MM.1S (cell line): ENCODE data around the gene DKK3.

Experiments
- DNase-seq: peaks from one replicate; pipeline ENCODE4 v3.0.0-alpha.2; 2015
- H2AFZ ChIP-seq: fragments of 300-600 bp; sonication (generic); 2 replicates; pipeline ENCODE4 v1.6.0; 2016; ENCODE audit warnings: antibody characterized with exemption, low read length
- H3F3A ChIP-seq: fragments of 300-600 bp; sonication (generic); 2 replicates; pipeline ENCODE4 v1.6.1; 2016; ENCODE audit warnings: mild to moderate bottlenecking, antibody characterized with exemption, low read length, moderate library complexity, mixed read lengths; ENCODE audit not compliant: insufficient read depth
- H3K27ac ChIP-seq: fragments of 300-600 bp; sonication (generic); 2 replicates; pipeline ENCODE4 v1.5.1; 2016; ENCODE audit warnings: mild to moderate bottlenecking, low read length
- H3K27me3 ChIP-seq: fragments of 300-600 bp; sonication (generic); replicated peaks from 2 replicates; pipeline ENCODE4 v1.6.0; 2016; ENCODE audit warnings: low read length; ENCODE audit not compliant: insufficient read depth
- H3K36me3 ChIP-seq: fragments of 300-600 bp; sonication (generic); replicated peaks from 2 replicates; pipeline ENCODE4 v1.6.1; 2016; ENCODE audit warnings: mild to moderate bottlenecking, low read length, mixed read lengths; ENCODE audit not compliant: insufficient read depth
- H3K4me1 ChIP-seq: fragments of 300-600 bp; sonication (generic); 2 replicates; pipeline ENCODE4 v1.6.1; 2016; ENCODE audit warnings: low read length, mixed read lengths
- H3K4me2 ChIP-seq: fragments of 300-600 bp; sonication (generic); 2 replicates; pipeline ENCODE4 v1.6.0; 2016; ENCODE audit warnings: low read depth, low read length
- H3K4me3 ChIP-seq: fragments of 300-600 bp; sonication (generic); 2 replicates; pipeline ENCODE4 v1.5.1; 2016; ENCODE audit warnings: low read length, mixed read lengths
- H3K79me2 ChIP-seq: fragments of 300-600 bp; sonication (generic); 2 replicates; pipeline ENCODE4 v1.6.1; 2016; ENCODE audit warnings: mixed run types, low read length, mixed read lengths
- H3K9ac ChIP-seq: fragments of 300-600 bp; sonication (generic); 2 replicates; pipeline ENCODE4 v1.6.1; 2016; ENCODE audit warnings: low read length, mixed read lengths
- H3K9me2 ChIP-seq: fragments of 300-600 bp; sonication (generic); replicated peaks from 2 replicates; pipeline ENCODE4 v1.6.1; 2016; ENCODE audit warnings: mild to moderate bottlenecking, low read length, mixed read lengths; ENCODE audit not compliant: insufficient read depth
- H3K9me3 ChIP-seq: fragments of 300-600 bp; sonication (generic); replicated peaks from 2 replicates; pipeline ENCODE4 v1.6.1; 2016; ENCODE audit warnings: mild to moderate bottlenecking, low read length, mixed read lengths; ENCODE audit not compliant: insufficient read depth
- H4K20me1 ChIP-seq: fragments of 300-600 bp; sonication (generic); 2 replicates; pipeline ENCODE4 v1.6.1; 2016; ENCODE audit warnings: mild to moderate bottlenecking, low read length, moderate library complexity, mixed read lengths; ENCODE audit not compliant: insufficient read depth
- EZH2 ChIP-seq: fragments of 300-600 bp; sonication (generic); optimal IDR thresholded peaks from 2 replicates; pipeline ENCODE3; 2017; ENCODE audit warnings: low read depth, mild to moderate bottlenecking, antibody characterized with exemption, low read length, mixed read lengths
- EZH2phosphoT487 ChIP-seq: fragments of 300-600 bp; sonication (generic); IDR thresholded peaks from 2 replicates; pipeline ENCODE4 v1.6.1; 2018; ENCODE audit warnings: antibody characterized with exemption, low read length
- TF ChIP-seq, protein P1 (sequence below): fragments of 300-600 bp; sonication (generic); IDR thresholded peaks from 2 replicates; pipeline ENCODE4 v1.5.1; 2016; ENCODE audit warnings: antibody characterized with exemption, low read length, mixed read lengths

DKK3 gene

DNA sequence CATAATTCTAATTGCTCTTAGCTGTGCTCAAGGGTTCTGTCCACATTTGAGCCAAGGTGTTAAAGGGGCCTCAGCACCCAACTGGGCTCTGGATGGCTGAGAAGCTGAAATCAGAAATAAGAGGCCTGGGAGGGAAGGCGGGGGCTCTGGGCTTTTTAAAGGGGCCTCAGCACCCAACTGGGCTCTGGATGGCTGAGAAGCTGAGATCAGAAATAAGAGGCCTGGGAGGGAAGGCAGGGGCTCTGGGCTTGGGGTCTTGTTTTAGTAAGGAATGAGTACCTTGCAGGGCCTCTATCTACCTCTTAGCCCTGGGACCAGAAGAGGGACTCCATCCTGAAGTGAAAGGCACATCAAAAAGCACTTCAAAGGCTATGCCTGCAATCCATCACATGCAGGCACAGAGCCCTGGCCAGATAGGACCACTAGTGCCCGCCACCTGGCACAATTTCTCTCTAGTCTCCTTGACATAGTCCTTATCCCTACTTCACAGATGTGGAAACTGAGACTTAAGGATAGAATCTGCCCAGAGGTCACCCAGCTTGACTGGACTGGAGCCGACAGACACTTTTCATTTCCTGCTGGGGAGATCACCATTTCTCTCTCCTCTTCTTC is 35.6 kb downstream of the DKK3 start:
- Histone ChIP-seq H3K4me2 (no peak overlapping the region), H3F3A (no peaks in the 10 kb centered on the region), H3K9ac (no peak overlapping the region), H3K9me3 (no peaks in the 10 kb centered on the region), H3K36me3 (no peaks in the 10 kb centered on the region), H2AFZ (no peak overlapping the region), H3K27me3 (no peaks in the 10 kb centered on the region), H3K9me2 (no peaks in the 10 kb centered on the region), H3K4me3 (no peak overlapping the region), H3K4me1 (no peaks in the 10 kb centered on the region), H3K27ac (no peak overlapping the region), H4K20me1 (no peaks in the 10 kb centered on the region), H3K79me2 (no peaks in the 10 kb centered on the region)
- no peak for TF ChIP-seq EZH2phosphoT487
- DNase-seq, result no peak

DNA sequence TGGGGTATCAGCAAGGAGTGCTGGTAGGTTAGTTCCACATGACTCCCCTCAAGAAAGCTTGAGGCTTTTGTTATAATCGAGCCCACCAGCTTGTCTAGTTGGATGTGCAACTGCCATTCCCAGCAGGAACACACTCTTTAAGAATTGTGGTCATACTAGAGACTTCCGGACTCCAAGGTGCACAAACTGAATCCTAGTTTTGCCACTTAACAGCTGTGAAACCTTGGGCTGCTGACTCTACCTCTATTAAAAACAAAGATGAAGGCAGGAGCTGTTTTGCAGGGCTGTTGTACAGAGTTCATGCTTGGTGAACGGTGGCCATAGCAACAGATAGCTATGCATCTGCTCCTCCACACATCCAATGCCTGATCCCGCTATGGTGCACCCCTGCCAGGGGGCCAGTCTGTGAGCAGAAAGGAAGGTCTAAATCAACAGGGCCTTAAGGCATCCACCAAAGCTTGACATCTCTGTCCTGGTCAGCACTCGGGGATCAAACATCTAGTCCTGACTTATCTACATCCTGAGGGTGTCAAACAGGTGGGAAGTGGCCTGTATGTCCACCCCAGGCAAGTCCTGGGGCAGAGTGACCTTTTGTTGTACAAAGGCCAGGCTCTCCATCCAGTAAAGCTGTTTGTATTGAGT is 36.4 kb downstream of the DKK3 start:
- Histone ChIP-seq H3K27me3 (no peaks in the 10 kb centered on the region), H3K27ac (no peak overlapping the region)

DNA sequence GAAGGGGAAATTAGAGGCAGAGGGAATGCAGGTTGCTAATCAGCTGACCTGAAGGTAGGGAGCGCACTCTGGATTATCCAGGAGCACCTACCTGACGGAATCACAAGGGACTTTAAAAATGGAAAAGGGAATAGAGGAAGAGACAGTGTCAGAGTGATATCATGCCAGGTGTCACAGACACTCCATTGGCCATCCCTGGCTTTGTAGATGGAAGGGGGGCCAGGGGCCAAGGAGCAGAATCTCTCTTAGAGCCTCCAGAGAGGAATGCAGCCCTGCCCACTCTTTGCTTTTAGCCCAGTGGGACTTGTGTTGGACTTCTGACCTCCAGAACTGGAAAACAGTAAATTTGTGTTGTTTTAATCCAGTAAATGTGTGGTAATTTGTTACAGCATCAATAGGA is 37.9 kb downstream of the DKK3 start:
- Histone ChIP-seq H3K4me3 (no peak overlapping the region), H3F3A (no peaks in the 10 kb centered on the region), H3K9me3 (no peaks in the 10 kb centered on the region), H3K36me3 (no peaks in the 10 kb centered on the region), H3K27ac (no peak overlapping the region), H3K79me2 (no peaks in the 10 kb centered on the region), H3K4me2 (no peak overlapping the region), H3K4me1 (no peaks in the 10 kb centered on the region), H3K27me3 (no peaks in the 10 kb centered on the region), H3K9ac (no peak overlapping the region), H3K9me2 (no peaks in the 10 kb centered on the region), H2AFZ (no peak overlapping the region), H4K20me1 (no peaks in the 10 kb centered on the region)
- TF ChIP-seq, protein P1, sequence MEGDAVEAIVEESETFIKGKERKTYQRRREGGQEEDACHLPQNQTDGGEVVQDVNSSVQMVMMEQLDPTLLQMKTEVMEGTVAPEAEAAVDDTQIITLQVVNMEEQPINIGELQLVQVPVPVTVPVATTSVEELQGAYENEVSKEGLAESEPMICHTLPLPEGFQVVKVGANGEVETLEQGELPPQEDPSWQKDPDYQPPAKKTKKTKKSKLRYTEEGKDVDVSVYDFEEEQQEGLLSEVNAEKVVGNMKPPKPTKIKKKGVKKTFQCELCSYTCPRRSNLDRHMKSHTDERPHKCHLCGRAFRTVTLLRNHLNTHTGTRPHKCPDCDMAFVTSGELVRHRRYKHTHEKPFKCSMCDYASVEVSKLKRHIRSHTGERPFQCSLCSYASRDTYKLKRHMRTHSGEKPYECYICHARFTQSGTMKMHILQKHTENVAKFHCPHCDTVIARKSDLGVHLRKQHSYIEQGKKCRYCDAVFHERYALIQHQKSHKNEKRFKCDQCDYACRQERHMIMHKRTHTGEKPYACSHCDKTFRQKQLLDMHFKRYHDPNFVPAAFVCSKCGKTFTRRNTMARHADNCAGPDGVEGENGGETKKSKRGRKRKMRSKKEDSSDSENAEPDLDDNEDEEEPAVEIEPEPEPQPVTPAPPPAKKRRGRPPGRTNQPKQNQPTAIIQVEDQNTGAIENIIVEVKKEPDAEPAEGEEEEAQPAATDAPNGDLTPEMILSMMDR, result no peak
- no peak for DNase-seq

More for the DNA sequence above, 36.4 kb downstream of the DKK3 start:
- DNase-seq, result no peak
- Histone ChIP-seq H3K9me3 (no peaks in the 10 kb centered on the region), H4K20me1 (no peaks in the 10 kb centered on the region), H2AFZ (no peak overlapping the region), H3K79me2 (no peaks in the 10 kb centered on the region), H3F3A (no peaks in the 10 kb centered on the region), H3K4me2 (no peak overlapping the region), H3K4me3 (no peak overlapping the region), H3K36me3 (no peaks in the 10 kb centered on the region), H3K9me2 (no peaks in the 10 kb centered on the region), H3K9ac (no peak overlapping the region), H3K4me1 (no peaks in the 10 kb centered on the region)
- TF ChIP-seq, protein P1, result no peak
- TF ChIP-seq EZH2 (no peak), EZH2phosphoT487 (no peak)
